Heart left ventricle (tissue), 16 donors: ENCODE data around the gene TTC34. TPM values are rescaled to one million over a fixed set of nuclear protein-coding genes. Genes with fewer than 3 reads are reported as not detected.
"Not testable (repeated sequence)": the region's sequence is repeated elsewhere in the genome, so short reads cannot be mapped to it uniquely, and the experiment has no call there.

Experiments used
- ATAC-seq, 4 donors: fragments of 200-7000 bp; cut with Tn5 transposase; one replicate each; pipeline ENCODE4 v1.9.1; 2020 to 2022; ENCODE audit warnings: moderate library complexity in 4 of 4, mild to moderate bottlenecking in 3 of 4, moderate number of reproducible peaks in 1 of 4
- DNase-seq, 5 donors: peaks; one replicate each; pipeline ENCODE4 v3.0.0-alpha.2; 2020
- H3K27ac ChIP-seq, 12 donors: fragments of 200-600 bp; sonication (generic) in 4 of 12; one replicate each; pipeline versions ENCODE4 v1.5.0 to v1.8.0; 2016 to 2022; ENCODE audit warnings: mild to moderate bottlenecking in 2 of 12
- H3K27me3 ChIP-seq, 9 donors: fragments of 200-600 bp; sonication (generic) in 2 of 9; one replicate each; pipeline versions ENCODE4 v1.5.1 to v1.8.0; 2016 to 2022; ENCODE audit warnings: mild to moderate bottlenecking in 3 of 9
- H3K36me3 ChIP-seq, 9 donors: fragments of 200-600 bp; sonication (generic) in 2 of 9; one replicate each; pipeline versions ENCODE4 v1.5.0 to v1.8.0; 2018 to 2022; ENCODE audit warnings: mild to moderate bottlenecking in 2 of 9
- H3K4me1 ChIP-seq, 12 donors: fragments of 200-600 bp; sonication (generic) in 4 of 12; one replicate each; pipeline versions ENCODE4 v1.5.0 to v1.8.0; 2016 to 2022; ENCODE audit warnings: mild to moderate bottlenecking in 3 of 12
- H3K4me3 ChIP-seq, 12 donors: fragments of 200-600 bp; sonication (generic) in 4 of 12; one replicate each; pipeline versions ENCODE4 v1.5.0 to v1.8.0; 2017 to 2022; ENCODE audit warnings: mild to moderate bottlenecking in 9 of 12, moderate library complexity in 4 of 12
- H3K9me3 ChIP-seq, 12 donors: fragments of 200-600 bp; sonication (generic) in 4 of 12; one replicate each; pipeline versions ENCODE4 v1.5.0 to v1.8.0; 2016 to 2022; ENCODE audit warnings: mild to moderate bottlenecking in 1 of 12
- WGBS, 4 donors: extraction: QIAGEN DNeasy Blood & Tissue Kit in 2 of 4; methylation state at CpG; one replicate each; pipeline versions ENCODE4 v1.1.5 to v1.1.7; 2013 to 2018; 5-methylcytosine and 5-hydroxymethylcytosine counted together
- intact Hi-C, 10 donors: fragments of 100-400 bp; cut with DNase I; formaldehyde crosslinking; loops; one replicate each; pipeline versions ENCODE4 v1.11.1 to v1.14.2; 2022
- polyA plus RNA-seq, 2 donors: library from polyadenylated mRNA; stranded (reverse); fragments of 200-250 nt; gene quantifications; one replicate each; pipeline ENCODE4 v1.2.3, GENCODE V29; 2013
- total RNA-seq, 9 donors: library from RNA; depleted of rRNA in 2 of 9; stranded (reverse); fragments of >200 nt in 2 of 9; fragmentation: NEBNext Ultra II Directional in 3 of 9; extraction: Animal tissue kit (Norgen Biotek cat#: 25700) in 3 of 9; gene quantifications; one replicate each; pipeline versions ENCODE4 v1.1.0 to v1.2.4, GENCODE V29; 2016 to 2023
- donor health status: ischemic (EF 13 %, LVEDD 7.1; RV severe dilation, severe dysfunction).
- donor health status: healthy with polysubstance abuse.
- donor health status: DM: no; HTN: yes; CAD: no.
- donor health status: DM: no; HTN: no; CAD: no.
- donor health status: ischemic (EF 25% LVEDD 6.9; RV normal size, moderate dysfunction).
- donor health status: ischemic (EF 25% LVEDD 5.7; RV mildly dilated, moderate dysfunction).
- donor health status: healthy.
- donor health status: DM: yes; HTN: yes; CAD: no.
- donor health status: ischemic (EF 35%, LVEDD 5.7; RV mildly dilated, moderate dysfunction).
- donor health status: nonischemic (EF 11% LVEDD 7.7; RV severe dilation, severe dysfunction).
- donor health status: DM: yes; HTN: yes; CAD: no.
- donor health status: PGD.
- donor health status: ischemic (EF 29% LVEDD 5.4; RV normal size, mild dysfunction).
- donor health status: nonischemic (EF 23%, LVEDD 6.1; RV moderate dilation, normal function).

The TTC34 gene
- total and polyA plus RNA-seq, 11 donors = 0.06 to 0.67 (median 0.42) TPM; not detected in 1

- intact Hi-C loops, H3K27me3 ChIP-seq, H3K9me3 ChIP-seq, DNase-seq, H3K36me3 ChIP-seq, H3K4me3 ChIP-seq, ATAC-seq, H3K4me1 ChIP-seq, H3K27ac ChIP-seq: not testable (repeated sequence)
- WGBS, 4 donors = 30 to 35% (median 33%) methylated on average over 7 to 9 of the region's 9 CpGs; no CpG with 5 or more reads in 1 of the 4 donors
These were observed 116.6 kb downstream of the TTC34 start for GRCh38 chr1:2684878-2685277.

- WGBS, 4 donors = 51 to 62% (median 56%) methylated on average over 7 of the region's 7 CpGs
- H3K36me3 ChIP-seq, H3K4me1 ChIP-seq, intact Hi-C loops, H3K4me3 ChIP-seq, H3K9me3 ChIP-seq, H3K27ac ChIP-seq, ATAC-seq, H3K27me3 ChIP-seq: not testable (repeated sequence)
- DNase-seq = peak; percentile 24 to 70 (median 40)
These were observed 117.5 kb downstream of the TTC34 start for GRCh38 chr1:2684000-2684399.

- H3K4me1 ChIP-seq, H3K27me3 ChIP-seq, H3K36me3 ChIP-seq, H3K27ac ChIP-seq, DNase-seq, H3K9me3 ChIP-seq, ATAC-seq, intact Hi-C loops, H3K4me3 ChIP-seq: not testable (repeated sequence)
- 33 to 42% (median 40%) methylated on average over 7 to 9 of the region's 9 CpGs for WGBS, 4 donors
These were observed 118.2 kb downstream of the TTC34 start for GRCh38 chr1:2683321-2683741.

- H3K4me3 ChIP-seq, ATAC-seq, H3K27ac ChIP-seq, DNase-seq, H3K4me1 ChIP-seq, intact Hi-C loops, H3K36me3 ChIP-seq, H3K9me3 ChIP-seq, H3K27me3 ChIP-seq: not testable (repeated sequence)
- 48 to 58% methylated on average over 4 to 7 of the region's 11 CpGs; no CpG with 5 or more reads in 2 of the 4 donors for WGBS, 4 donors
These were observed 118.6 kb downstream of the TTC34 start for GRCh38 chr1:2682879-2683278.

- H3K36me3 ChIP-seq, H3K27me3 ChIP-seq, H3K27ac ChIP-seq, H3K4me3 ChIP-seq, H3K4me1 ChIP-seq, intact Hi-C loops, DNase-seq, H3K9me3 ChIP-seq, ATAC-seq: not testable (repeated sequence)
- 62 to 88% (median 82%) methylated on average over 1 to 4 of the region's 10 CpGs; no CpG with 5 or more reads in 1 of the 4 donors for WGBS, 4 donors
These were observed 124.8 kb downstream of the TTC34 start for GRCh38 chr1:2676726-2677125.

DNA sequence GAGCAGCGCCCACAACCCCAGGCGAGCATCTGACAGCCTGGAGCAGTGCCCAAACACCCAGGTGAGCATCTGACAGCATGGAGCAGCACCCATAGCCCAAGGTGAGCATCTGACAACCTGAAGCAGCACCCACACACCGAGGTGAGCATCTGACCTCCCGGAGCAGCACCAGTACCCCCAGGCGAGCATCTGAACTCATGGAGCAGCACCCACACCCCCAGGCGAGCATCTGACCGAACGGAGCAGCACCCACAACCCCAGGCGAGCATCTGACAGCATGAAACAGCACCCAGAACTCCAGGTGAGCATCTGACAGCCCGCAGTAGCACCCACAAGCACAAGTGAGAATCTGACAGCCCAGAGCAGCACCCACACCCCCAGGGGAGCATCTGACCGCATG lies 129.8 kb downstream of the TTC34 start:
- H3K36me3 ChIP-seq, intact Hi-C loops, H3K27ac ChIP-seq, DNase-seq, H3K4me1 ChIP-seq, H3K9me3 ChIP-seq, H3K27me3 ChIP-seq, ATAC-seq, H3K4me3 ChIP-seq: not testable (repeated sequence)
- 55 to 63% (median 59%) methylated on average over 7 to 10 of the region's 11 CpGs for WGBS, 4 donors

DNA sequence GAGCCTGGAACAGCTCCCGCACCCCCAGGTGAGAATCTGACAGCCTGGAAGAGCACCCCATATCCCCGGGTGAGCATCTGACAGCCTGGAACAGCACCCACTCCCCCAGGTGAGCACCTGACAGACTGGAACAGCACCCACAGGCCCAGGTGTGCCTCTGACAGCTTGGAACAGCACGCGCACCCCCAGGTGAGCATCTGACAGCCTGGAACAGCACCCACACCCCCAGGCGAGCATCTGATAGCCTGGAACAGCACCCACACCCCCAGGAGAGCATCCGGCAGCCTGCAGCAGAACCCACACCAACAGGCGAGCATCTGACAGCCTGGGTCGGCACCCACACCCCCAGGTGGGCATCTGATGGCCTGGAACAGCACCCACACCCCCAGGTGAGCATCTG lies 141.7 kb downstream of the TTC34 start:
- H3K4me1 ChIP-seq, H3K9me3 ChIP-seq, H3K27ac ChIP-seq, ATAC-seq, H3K27me3 ChIP-seq, DNase-seq, H3K4me3 ChIP-seq, H3K36me3 ChIP-seq: not testable (repeated sequence)
- intact Hi-C loops = loop anchor here in 1 of 10 donors (10.0 kb wide), 1 partner anchor 225 kb away; no protein-coding TSS in a partner anchor
- WGBS, 4 donors = 46 to 60% (median 52%) methylated on average over 3 to 8 of the region's 8 CpGs

DNA sequence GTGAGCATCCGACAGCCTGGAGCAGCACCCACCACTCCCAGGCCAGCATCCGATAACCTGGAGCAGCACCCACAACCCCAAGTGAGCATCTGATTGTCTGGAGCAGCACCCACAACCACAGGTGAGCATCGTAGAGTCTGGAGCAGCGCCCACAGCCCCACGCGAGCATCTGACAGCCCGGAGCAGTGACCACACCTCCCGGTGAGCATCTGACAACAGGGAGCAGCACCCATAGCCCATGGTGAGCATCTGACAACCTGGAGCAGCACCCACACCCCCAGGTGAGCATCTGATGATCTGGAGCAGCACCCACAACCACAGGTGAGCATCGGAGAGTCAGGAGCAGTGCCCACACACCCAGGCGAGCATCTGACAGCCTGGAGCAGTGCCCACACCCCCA lies 143.6 kb downstream of the TTC34 start:
- 80 to 85% (median 82%) methylated on average over 6 to 7 of the region's 10 CpGs; no CpG with 5 or more reads in 1 of the 4 donors for WGBS, 4 donors

DNA sequence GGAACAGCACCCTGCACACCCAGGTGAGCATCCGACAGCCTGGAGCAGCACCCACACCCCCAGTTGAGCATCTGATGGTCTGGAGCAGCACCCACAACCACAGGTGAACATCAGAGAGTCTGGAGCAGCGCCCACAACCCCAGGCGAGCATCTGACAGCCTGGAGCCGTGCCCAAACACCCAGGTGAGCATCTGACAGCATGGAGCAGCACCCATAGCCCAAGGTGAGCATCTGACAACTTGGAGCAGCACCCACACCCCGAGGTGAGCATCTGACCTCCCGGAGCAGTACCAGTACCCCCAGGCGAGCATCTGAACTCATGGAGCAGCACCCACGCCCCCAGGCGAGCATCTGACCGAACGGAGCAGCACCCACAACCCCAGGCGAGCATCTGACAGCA lies 144.4 kb downstream of the TTC34 start:
- H3K27ac ChIP-seq, H3K4me3 ChIP-seq, ATAC-seq, H3K9me3 ChIP-seq, H3K4me1 ChIP-seq, H3K36me3 ChIP-seq: not testable (repeated sequence)
- intact Hi-C loops = loop anchor here in 1 of 10 donors (10.0 kb wide), 1 partner anchor 222 kb away; no protein-coding TSS in a partner anchor
- H3K27me3 ChIP-seq = peaks cover 0 to 18% (median 3%) of the 10 kb centered on the region in 9 donors
- peak in 2 of 5 donors; percentile 37 to 44 for DNase-seq
- 47 to 62% (median 51%) methylated on average over 3 to 12 of the region's 12 CpGs; no CpG with 5 or more reads in 1 of the 4 donors for WGBS, 4 donors

More for the DNA sequence above, 143.6 kb downstream of the TTC34 start:
- H3K9me3 ChIP-seq, H3K4me1 ChIP-seq, H3K27ac ChIP-seq, DNase-seq, ATAC-seq, H3K4me3 ChIP-seq, H3K36me3 ChIP-seq: not testable (repeated sequence)
- intact Hi-C loops = loop anchor here in 1 of 10 donors (10.0 kb wide), 1 partner anchor 223 kb away; no protein-coding TSS in a partner anchor
- H3K27me3 ChIP-seq = peaks cover 0 to 14% (median 1%) of the 10 kb centered on the region in 9 donors

DNA sequence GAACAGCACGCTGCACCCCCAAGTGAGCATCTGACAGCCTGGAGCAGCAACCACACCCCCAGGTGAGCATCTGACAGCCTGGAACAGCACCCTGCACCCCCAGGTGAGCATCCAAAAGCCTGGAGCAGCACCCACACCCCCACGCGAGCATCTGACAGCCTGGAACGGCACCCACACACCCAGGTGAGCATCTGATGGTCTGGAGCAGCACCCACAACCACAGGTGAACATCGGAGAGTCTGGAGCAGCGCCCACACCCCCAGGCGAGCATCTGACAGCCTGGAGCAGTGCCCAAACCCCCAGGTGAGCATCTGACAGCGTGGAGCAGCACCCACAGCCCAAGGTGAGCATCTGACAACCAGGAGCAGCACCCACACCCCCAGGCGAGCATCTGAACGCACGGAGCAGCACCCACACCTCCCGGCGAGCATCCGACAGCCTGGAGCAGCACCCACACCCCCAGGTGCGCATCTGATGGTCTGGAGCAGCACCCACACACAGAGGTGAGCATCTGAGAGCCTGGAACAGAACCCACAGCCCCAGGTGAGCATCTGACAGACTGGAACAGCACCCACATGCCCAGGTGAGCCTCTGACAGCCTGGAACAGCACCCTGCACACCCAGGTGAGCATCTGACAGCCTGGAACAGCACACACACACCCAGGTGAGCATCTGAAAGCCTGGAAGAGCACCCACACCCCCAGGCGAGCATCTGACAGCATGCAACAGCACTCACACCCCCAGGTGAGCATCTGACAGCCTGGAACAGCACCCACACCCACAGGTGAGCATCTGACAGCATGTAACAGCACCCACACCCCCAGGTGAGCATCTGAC lies 145.7 kb downstream of the TTC34 start:
- H3K4me1 ChIP-seq, H3K27ac ChIP-seq, H3K4me3 ChIP-seq, H3K36me3 ChIP-seq, H3K9me3 ChIP-seq, ATAC-seq: not testable (repeated sequence)
- WGBS, 4 donors = 42 to 48% (median 46%) methylated on average over 16 of the region's 16 CpGs
- peak in 3 of 5 donors; percentile 18 to 60 (median 56) for DNase-seq
- H3K27me3 ChIP-seq = peaks cover 0 to 18% (median 3%) of the 10 kb centered on the region in 9 donors
- intact Hi-C loops = loop anchor here in 1 of 10 donors (10.0 kb wide), 1 partner anchor 221 kb away; no protein-coding TSS in a partner anchor
